ENCODE results near the gene ENAM.
A peak's percentile ranks its signal among the peaks of the same experiment; 100 is the strongest.
"Not testable (repeated sequence)": the region's sequence is repeated elsewhere in the genome, so short reads cannot be mapped to it uniquely, and the experiment has no call there.

Gene ENAM

GRCh38 chr4:70680934-70681333, 52.4 kb downstream of the ENAM start:
- DNase-seq (ENCODE audit: low read depth) = no peak

GRCh38 chr4:70681704-70682103, 53.2 kb downstream of the ENAM start:
- no peak for DNase-seq (ENCODE audit: low read depth)

GRCh38 chr4:70682142-70682541, 53.6 kb downstream of the ENAM start:
- not testable (repeated sequence) for DNase-seq (ENCODE audit: low read depth)

- DNase-seq (ENCODE audit: low read depth) = no peak
Measured at GRCh38 chr4:70687392-70687791, 58.8 kb downstream of the ENAM start.

- DNase-seq (ENCODE audit: low read depth) = peak; percentile 99
Measured at GRCh38 chr4:70687821-70688794, 59.6 kb downstream of the ENAM start, which contains the start of gene UTP3. Gene UTP3 (plus strand): TSS chr4:70688532. CDS start chr4:70688678, 146 bp downstream.

GRCh38 chr4:70688795-70689231, 60.3 kb downstream of the ENAM start:
- no peak for DNase-seq (ENCODE audit: low read depth)

GRCh38 chr4:70691661-70692060, 63.1 kb downstream of the ENAM start:
- no peak for DNase-seq (ENCODE audit: low read depth)

GRCh38 chr4:70694633-70695032, 66.1 kb downstream of the ENAM start:
- DNase-seq (ENCODE audit: low read depth) = not testable (repeated sequence)
